ENCODE measurements around the gene MALRD1.

The MALRD1 gene

DNA sequence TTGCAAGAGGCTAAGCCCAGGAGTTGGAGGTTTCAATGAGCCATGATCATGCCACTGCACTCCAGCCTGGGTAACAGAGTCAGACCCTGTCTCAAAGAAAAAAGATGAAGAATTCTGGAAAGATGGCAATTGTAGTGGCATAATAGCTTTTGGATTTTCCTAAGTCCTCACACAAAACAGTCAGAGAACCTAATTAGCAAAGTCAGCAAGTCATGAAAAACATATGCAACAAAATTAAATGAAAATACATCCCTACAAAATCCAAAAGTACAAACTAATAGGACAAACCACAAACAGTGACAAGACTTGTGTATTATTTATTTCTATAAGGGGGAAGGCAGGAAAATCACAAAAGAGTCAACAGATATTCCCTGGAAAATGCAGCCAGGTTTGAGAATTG is 405.4 kb downstream of the MALRD1 start:
- peaks cover 2% of the 10 kb centered on the region for H3K27me3 Mint-ChIP-seq (ENCODE audit: low read depth, poor library complexity)
- no peaks in the 10 kb centered on the region for H3K4me1 Mint-ChIP-seq
- no peak overlapping the region for H3K27ac Mint-ChIP-seq
- no peak for DNase-seq
- TF ChIP-seq, protein P1, sequence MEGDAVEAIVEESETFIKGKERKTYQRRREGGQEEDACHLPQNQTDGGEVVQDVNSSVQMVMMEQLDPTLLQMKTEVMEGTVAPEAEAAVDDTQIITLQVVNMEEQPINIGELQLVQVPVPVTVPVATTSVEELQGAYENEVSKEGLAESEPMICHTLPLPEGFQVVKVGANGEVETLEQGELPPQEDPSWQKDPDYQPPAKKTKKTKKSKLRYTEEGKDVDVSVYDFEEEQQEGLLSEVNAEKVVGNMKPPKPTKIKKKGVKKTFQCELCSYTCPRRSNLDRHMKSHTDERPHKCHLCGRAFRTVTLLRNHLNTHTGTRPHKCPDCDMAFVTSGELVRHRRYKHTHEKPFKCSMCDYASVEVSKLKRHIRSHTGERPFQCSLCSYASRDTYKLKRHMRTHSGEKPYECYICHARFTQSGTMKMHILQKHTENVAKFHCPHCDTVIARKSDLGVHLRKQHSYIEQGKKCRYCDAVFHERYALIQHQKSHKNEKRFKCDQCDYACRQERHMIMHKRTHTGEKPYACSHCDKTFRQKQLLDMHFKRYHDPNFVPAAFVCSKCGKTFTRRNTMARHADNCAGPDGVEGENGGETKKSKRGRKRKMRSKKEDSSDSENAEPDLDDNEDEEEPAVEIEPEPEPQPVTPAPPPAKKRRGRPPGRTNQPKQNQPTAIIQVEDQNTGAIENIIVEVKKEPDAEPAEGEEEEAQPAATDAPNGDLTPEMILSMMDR (IDR thresholded peaks at IDR 0.05): no peak
- peaks cover 4% of the 10 kb centered on the region for H3K9me3 Mint-ChIP-seq
- no peak overlapping the region for H3K4me3 Mint-ChIP-seq
- H3K36me3 Mint-ChIP-seq (ENCODE audit: low read depth): no peaks in the 10 kb centered on the region

DNA sequence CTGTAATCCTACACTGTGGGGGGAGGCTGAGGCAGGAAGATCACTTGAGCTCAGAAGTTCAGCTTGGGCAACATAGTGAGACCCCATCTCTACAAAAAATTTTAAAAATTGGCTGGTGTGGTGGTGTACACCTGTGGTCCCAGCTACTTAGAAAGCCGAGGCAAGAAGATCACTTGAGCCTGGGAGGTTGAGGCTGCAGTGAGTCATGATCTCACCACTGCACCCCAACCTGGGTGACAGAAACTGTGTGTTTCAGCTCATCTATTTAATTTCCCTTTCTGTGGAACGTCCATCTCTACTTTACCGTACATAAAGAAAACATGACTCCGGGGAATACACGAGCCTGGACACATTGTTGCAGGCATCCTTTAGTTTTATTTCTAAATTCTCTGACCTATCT is 413.0 kb downstream of the MALRD1 start:
- peaks cover 3% of the 10 kb centered on the region for H3K27me3 Mint-ChIP-seq (ENCODE audit: low read depth, poor library complexity)
- H3K4me3 Mint-ChIP-seq: no peak overlapping the region
- H3K36me3 Mint-ChIP-seq (ENCODE audit: low read depth): no peaks in the 10 kb centered on the region
- TF ChIP-seq, protein P1 (IDR thresholded peaks at IDR 0.05): no peak
- no peaks in the 10 kb centered on the region for H3K9me3 Mint-ChIP-seq
- no peak for DNase-seq
- no peak overlapping the region for H3K27ac Mint-ChIP-seq
- H3K4me1 Mint-ChIP-seq: no peaks in the 10 kb centered on the region

DNA sequence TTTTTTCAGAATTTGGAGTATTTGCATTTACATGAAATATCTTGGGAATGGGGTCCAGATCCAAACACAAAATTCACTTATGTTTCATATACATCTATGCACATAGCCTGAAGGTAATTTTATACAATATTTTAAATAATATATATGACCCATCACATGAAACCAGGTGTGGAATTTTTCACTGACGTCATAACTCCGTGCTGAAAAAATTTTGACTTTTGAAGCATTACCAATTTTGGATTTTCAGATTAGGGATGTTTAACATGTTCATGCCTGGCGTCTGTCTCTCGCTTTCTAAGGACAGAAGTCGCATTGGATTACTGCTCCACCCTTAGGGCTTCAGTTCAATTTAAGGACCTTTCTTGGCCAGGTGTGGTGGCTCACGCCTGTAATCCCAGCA is 418.1 kb downstream of the MALRD1 start:
- TF ChIP-seq, protein P1 (IDR thresholded peaks at IDR 0.05): no peak
- no peaks in the 10 kb centered on the region for H3K27me3 Mint-ChIP-seq (ENCODE audit: low read depth, poor library complexity)
- no peaks in the 10 kb centered on the region for H3K4me1 Mint-ChIP-seq
- H3K4me3 Mint-ChIP-seq: no peak overlapping the region
- no peaks in the 10 kb centered on the region for H3K36me3 Mint-ChIP-seq (ENCODE audit: low read depth)
- no peak overlapping the region for H3K27ac Mint-ChIP-seq
- H3K9me3 Mint-ChIP-seq: peaks cover 10% of the 10 kb centered on the region
- DNase-seq: no peak

DNA sequence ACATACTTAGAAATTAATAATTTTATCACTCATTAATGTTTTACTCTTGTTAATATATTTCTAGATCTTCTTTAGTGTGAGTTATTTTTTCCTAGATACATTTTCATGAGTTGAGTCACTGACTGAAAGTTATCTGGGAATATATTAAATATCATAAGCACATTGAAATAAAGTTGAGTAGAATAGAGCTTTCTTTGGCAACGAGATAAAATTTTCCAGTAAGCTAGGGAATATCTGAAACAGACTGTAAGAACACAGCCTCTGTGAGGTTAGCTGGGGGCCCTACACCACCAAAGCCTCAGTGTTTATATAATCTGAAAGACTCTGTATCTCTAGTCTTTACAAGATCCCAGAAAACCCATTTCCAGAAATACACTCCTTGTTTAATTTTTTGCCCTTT is 419.8 kb downstream of the MALRD1 start:
- no peaks in the 10 kb centered on the region for H3K4me1 Mint-ChIP-seq

DNA sequence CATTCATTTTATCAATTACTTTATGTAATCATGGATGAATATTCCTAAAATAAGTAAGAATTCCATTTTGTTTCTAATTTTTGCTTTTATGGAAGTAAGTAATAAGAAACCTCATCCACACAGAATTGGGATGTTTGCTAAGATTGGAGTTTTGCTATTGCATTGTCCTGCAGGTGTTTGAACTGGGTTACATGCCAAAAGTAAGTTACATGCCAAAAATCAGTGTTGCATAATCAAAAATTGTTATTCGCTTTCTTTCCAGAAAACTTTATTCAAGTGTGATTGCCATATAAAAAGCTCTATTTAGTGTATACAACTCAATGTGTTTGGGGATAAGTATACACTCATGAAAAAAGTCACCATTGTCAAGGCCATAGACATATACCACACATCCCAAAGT is 420.9 kb downstream of the MALRD1 start:
- Mint-ChIP-seq H3K27me3 (ENCODE audit: low read depth, poor library complexity) (no peaks in the 10 kb centered on the region), H3K4me1 (no peaks in the 10 kb centered on the region), H3K4me3 (no peak overlapping the region), H3K36me3 (ENCODE audit: low read depth) (no peaks in the 10 kb centered on the region), H3K9me3 (peaks cover 10% of the 10 kb centered on the region), H3K27ac (no peak overlapping the region)
- DNase-seq: no peak
- TF ChIP-seq, protein P1 (IDR thresholded peaks at IDR 0.05): no peak

More for the DNA sequence above, 419.8 kb downstream of the MALRD1 start:
- DNase-seq: no peak
- no peak overlapping the region for H3K4me3 Mint-ChIP-seq
- H3K27me3 Mint-ChIP-seq (ENCODE audit: low read depth, poor library complexity): no peaks in the 10 kb centered on the region
- no peak overlapping the region for H3K27ac Mint-ChIP-seq
- H3K36me3 Mint-ChIP-seq (ENCODE audit: low read depth): no peaks in the 10 kb centered on the region
- TF ChIP-seq, protein P1 (IDR thresholded peaks at IDR 0.05): no peak
- peaks cover 10% of the 10 kb centered on the region for H3K9me3 Mint-ChIP-seq

DNA sequence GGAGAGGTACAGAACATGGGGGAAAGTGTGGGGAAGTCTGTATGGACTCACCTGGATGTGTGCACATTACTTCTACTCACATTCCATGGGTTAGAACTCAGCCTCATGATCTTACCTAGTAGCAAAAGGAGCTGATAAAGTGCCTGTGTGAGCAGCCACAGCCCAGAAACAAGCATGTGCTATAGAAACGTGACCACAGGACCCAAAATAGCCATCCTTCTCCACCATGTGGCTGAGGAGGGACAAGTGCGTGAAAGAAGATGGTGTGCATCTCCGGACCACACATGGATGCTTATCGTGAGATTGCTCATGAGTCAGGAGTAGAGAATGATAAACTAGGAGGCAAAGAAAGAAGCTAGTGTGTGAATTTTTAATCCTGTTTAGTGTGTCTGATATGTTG is 431.3 kb downstream of the MALRD1 start:
- Mint-ChIP-seq H3K9me3 (no peaks in the 10 kb centered on the region), H3K27ac (no peak overlapping the region), H3K4me3 (no peak overlapping the region), H3K36me3 (ENCODE audit: low read depth) (no peaks in the 10 kb centered on the region), H3K4me1 (no peaks in the 10 kb centered on the region), H3K27me3 (ENCODE audit: low read depth, poor library complexity) (no peaks in the 10 kb centered on the region)
- no peak for DNase-seq
- TF ChIP-seq, protein P1 (IDR thresholded peaks at IDR 0.05): no peak

All from nephron progenitor cell (in vitro differentiated cells).